ENCODE results near the gene FN3KRP.

GRCh38 chr17:82685291-82685690, 31.2 kb upstream of the FN3KRP start:
- TF ChIP-seq CTCF (IDR thresholded peaks at IDR 0.05) (no peak), POLR2A (IDR thresholded peaks at IDR 0.05) (no peak)

All from thyroid gland (tissue), 4 donors.